Measurements from ENCODE around the gene SLC4A7.

Gene SLC4A7

GRCh38 chr3:27387625-27388024 lies 96.6 kb downstream of the SLC4A7 start:
- Histone ChIP-seq H3K9me3 (ENCODE audit: control insufficient read depth, insufficient read depth, low read depth, low read length) (no peaks in the 10 kb centered on the region), H3K36me3 (ENCODE audit: control insufficient read depth in 2 of 2, insufficient read depth in 1 of 2, low read length in 2 of 2) (peaks cover 0 to 27% of the 10 kb centered on the region in 2 experiments; a peak in 2 of 3 replicates), H3K27ac (ENCODE audit: extremely low read depth, low read depth, low read length) (no peak overlapping the region), H3K4me3 (ENCODE audit: low read depth, low read length) (no peak overlapping the region), H3K4me1 (ENCODE audit: control insufficient read depth, insufficient read depth, low read length) (no peaks in the 10 kb centered on the region)
- CTCF ChIA-PET = no interaction called here
- POLR2A ChIA-PET = no interaction called here
- no peak for TF ChIP-seq ZNF416 (tag by site-specific recombination; IDR thresholded peaks at IDR 0.05)
- no peak for TF ChIP-seq MEIS1 (CRISPR knock-in tag; IDR thresholded peaks at IDR 0.05; ENCODE audit: borderline replicate concordance)
- TF ChIP-seq ZNF223 (tag by site-specific recombination; IDR thresholded peaks at IDR 0.05) = no peak
- TF ChIP-seq ZNF548 (tag by site-specific recombination; IDR thresholded peaks at IDR 0.05) = no peak

GRCh38 chr3:27385504-27385903 lies 98.7 kb downstream of the SLC4A7 start:
- H3K4me1 ChIP-seq (ENCODE audit: control insufficient read depth, insufficient read depth, low read length) = no peaks in the 10 kb centered on the region
- H3K9me3 ChIP-seq (ENCODE audit: control insufficient read depth, insufficient read depth, low read depth, low read length) = no peaks in the 10 kb centered on the region
- no peak overlapping the region for H3K4me3 ChIP-seq (ENCODE audit: low read depth, low read length)
- ChIA-PET CTCF (no interaction called here), POLR2A (no interaction called here)
- TF ChIP-seq ZSCAN18 (tag by site-specific recombination; IDR thresholded peaks at IDR 0.05) (no peak), ZNF629 (tag by site-specific recombination; IDR thresholded peaks at IDR 0.05) (no peak), ZNF274 (IDR thresholded peaks at IDR 0.05; ENCODE audit: low read length) (no peak), ZNF274 (tag by site-specific recombination; IDR thresholded peaks at IDR 0.05; ENCODE audit: borderline replicate concordance) (no peak), OSR2 (tag by site-specific recombination; IDR thresholded peaks at IDR 0.05) (no peak), SCRT2 (tag by site-specific recombination; IDR thresholded peaks at IDR 0.05) (no peak), ATF2 (tag by site-specific recombination; IDR thresholded peaks at IDR 0.05; ENCODE audit: low read depth) (no peak), ZNF645 (tag by site-specific recombination; IDR thresholded peaks at IDR 0.05) (no peak), FEZF1 (tag by site-specific recombination; IDR thresholded peaks at IDR 0.05) (no peak), PRDM10 (tag by site-specific recombination; IDR thresholded peaks at IDR 0.05) (no peak), ZBTB10 (tag by site-specific recombination; IDR thresholded peaks at IDR 0.05) (no peak), ZBTB8A (tag by site-specific recombination; IDR thresholded peaks at IDR 0.05) (no peak), GFI1B (tag by site-specific recombination; IDR thresholded peaks at IDR 0.05) (no peak), ZNF311 (tag by site-specific recombination; IDR thresholded peaks at IDR 0.05; ENCODE audit: borderline replicate concordance) (no peak), ZFP3 (tag by site-specific recombination; IDR thresholded peaks at IDR 0.05; ENCODE audit: low read depth) (no peak)
- H3K27ac ChIP-seq (ENCODE audit: extremely low read depth, low read depth, low read length) = no peak overlapping the region
- peaks cover 3 to 24% of the 10 kb centered on the region in 2 experiments for H3K36me3 ChIP-seq (ENCODE audit: control insufficient read depth in 2 of 2, insufficient read depth in 1 of 2, low read length in 2 of 2)
